ENCODE results near the gene FTSJ1.

- TF ChIP-seq CTCF (IDR thresholded peaks at IDR 0.05) (no peak), POLR2A (IDR thresholded peaks at IDR 0.05) (no peak), EP300 (IDR thresholded peaks at IDR 0.05) (no peak)
Measured at GRCh38 chrX:48478806-48479205, 2.8 kb downstream of the FTSJ1 start.

Data from ovary (tissue), 3 donors.